Thyroid gland (tissue), 4 donors: ENCODE data around the gene LALBA.

ENCODE experiments used
- CTCF ChIP-seq, 6 experiments: fragments of 200-600 bp in 3 of 6; fragments of 450-650 bp in 3 of 6; sonication (generic) in 3 of 6; IDR thresholded peaks; one replicate each; pipeline ENCODE4 v1.5.1; 2016 to 2019; ENCODE audit warnings: antibody characterized with exemption in 6 of 6, mild to moderate bottlenecking in 2 of 6, inconsistent platforms in 1 of 6, moderate library complexity in 1 of 6
- POLR2A ChIP-seq, 2 donors: fragments of 450-650 bp; IDR thresholded peaks; one replicate each; pipeline ENCODE4 v1.6.1; 2017; ENCODE audit warnings: antibody characterized with exemption in 2 of 2, mild to moderate bottlenecking in 2 of 2, moderate library complexity in 1 of 2

GRCh38 chr12:48569946-48570345, at the start of gene LALBA:
- no peak for TF ChIP-seq CTCF (IDR thresholded peaks at IDR 0.05)
- TF ChIP-seq POLR2A (IDR thresholded peaks at IDR 0.05) = no peak
